ENCODE measurements around the gene TUBA4A.

- TF ChIP-seq POLR2AphosphoS5 (IDR thresholded peaks at IDR 0.05) (no peak), CTCF (IDR thresholded peaks at IDR 0.05; ENCODE audit: poor library complexity, severe bottlenecking) (no peak), MXI1 (conservative IDR thresholded peaks at IDR 0.05; ENCODE audit: poor library complexity, severe bottlenecking) (no peak), EP300 (conservative IDR thresholded peaks at IDR 0.05; ENCODE audit: poor library complexity, severe bottlenecking) (no peak), EZH2 (IDR thresholded peaks at IDR 0.05; ENCODE audit: borderline replicate concordance, insufficient read depth, low read length, poor library complexity, severe bottlenecking) (no peak), SMC3 (conservative IDR thresholded peaks at IDR 0.05; ENCODE audit: poor library complexity) (no peak)
- TF ChIP-seq, protein P1, sequence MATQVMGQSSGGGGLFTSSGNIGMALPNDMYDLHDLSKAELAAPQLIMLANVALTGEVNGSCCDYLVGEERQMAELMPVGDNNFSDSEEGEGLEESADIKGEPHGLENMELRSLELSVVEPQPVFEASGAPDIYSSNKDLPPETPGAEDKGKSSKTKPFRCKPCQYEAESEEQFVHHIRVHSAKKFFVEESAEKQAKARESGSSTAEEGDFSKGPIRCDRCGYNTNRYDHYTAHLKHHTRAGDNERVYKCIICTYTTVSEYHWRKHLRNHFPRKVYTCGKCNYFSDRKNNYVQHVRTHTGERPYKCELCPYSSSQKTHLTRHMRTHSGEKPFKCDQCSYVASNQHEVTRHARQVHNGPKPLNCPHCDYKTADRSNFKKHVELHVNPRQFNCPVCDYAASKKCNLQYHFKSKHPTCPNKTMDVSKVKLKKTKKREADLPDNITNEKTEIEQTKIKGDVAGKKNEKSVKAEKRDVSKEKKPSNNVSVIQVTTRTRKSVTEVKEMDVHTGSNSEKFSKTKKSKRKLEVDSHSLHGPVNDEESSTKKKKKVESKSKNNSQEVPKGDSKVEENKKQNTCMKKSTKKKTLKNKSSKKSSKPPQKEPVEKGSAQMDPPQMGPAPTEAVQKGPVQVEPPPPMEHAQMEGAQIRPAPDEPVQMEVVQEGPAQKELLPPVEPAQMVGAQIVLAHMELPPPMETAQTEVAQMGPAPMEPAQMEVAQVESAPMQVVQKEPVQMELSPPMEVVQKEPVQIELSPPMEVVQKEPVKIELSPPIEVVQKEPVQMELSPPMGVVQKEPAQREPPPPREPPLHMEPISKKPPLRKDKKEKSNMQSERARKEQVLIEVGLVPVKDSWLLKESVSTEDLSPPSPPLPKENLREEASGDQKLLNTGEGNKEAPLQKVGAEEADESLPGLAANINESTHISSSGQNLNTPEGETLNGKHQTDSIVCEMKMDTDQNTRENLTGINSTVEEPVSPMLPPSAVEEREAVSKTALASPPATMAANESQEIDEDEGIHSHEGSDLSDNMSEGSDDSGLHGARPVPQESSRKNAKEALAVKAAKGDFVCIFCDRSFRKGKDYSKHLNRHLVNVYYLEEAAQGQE (IDR thresholded peaks at IDR 0.05; ENCODE audit: borderline replicate concordance), result no peak
Measured at GRCh38 chr2:219302412-219302968, 48.8 kb upstream of the TUBA4A start.

All from neural cell (in vitro differentiated cells).